OCI-LY1 (cell line): ENCODE data around the gene SHISAL2A.

ENCODE experiments used
- EZH2 ChIP-seq: fragments of 200-600 bp; sonication (generic), shearing (Covaris generic); IDR thresholded peaks from 2 replicates; pipeline ENCODE4 v1.8.0; 2017; ENCODE audit warnings: borderline replicate concordance, mixed run types, mild to moderate bottlenecking, antibody characterized with exemption, low read length, moderate library complexity, mixed read lengths
- TF ChIP-seq, protein P1 (sequence below): fragments of 200-600 bp; sonication (generic), shearing (Covaris generic); IDR thresholded peaks from 2 replicates; pipeline ENCODE4 v1.5.1; 2017; ENCODE audit warnings: mild to moderate bottlenecking, antibody characterized with exemption, low read length, moderate library complexity, mixed read lengths

DNA sequence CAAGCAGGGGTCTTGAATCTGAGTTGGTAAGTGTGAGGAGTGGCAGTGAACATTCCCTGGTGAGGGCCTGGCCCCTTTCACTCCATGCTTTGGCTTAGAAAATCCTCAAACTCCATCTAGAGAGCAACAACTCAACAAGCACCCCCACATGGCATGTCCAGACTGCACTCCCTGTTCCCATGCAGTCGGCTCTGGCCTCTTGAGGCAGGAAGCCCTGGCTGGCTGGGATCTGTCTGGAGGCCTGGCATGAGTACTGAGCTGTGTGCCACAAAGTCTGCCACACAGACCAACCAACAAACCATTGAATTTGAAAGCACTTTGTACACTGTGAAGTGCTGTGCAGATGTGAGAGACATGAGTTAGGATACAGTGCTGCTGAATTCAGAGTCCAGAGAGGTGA, 40.0 kb downstream of the SHISAL2A start:
- TF ChIP-seq, protein P1, sequence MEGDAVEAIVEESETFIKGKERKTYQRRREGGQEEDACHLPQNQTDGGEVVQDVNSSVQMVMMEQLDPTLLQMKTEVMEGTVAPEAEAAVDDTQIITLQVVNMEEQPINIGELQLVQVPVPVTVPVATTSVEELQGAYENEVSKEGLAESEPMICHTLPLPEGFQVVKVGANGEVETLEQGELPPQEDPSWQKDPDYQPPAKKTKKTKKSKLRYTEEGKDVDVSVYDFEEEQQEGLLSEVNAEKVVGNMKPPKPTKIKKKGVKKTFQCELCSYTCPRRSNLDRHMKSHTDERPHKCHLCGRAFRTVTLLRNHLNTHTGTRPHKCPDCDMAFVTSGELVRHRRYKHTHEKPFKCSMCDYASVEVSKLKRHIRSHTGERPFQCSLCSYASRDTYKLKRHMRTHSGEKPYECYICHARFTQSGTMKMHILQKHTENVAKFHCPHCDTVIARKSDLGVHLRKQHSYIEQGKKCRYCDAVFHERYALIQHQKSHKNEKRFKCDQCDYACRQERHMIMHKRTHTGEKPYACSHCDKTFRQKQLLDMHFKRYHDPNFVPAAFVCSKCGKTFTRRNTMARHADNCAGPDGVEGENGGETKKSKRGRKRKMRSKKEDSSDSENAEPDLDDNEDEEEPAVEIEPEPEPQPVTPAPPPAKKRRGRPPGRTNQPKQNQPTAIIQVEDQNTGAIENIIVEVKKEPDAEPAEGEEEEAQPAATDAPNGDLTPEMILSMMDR = no peak
- TF ChIP-seq EZH2 = no peak
